Glutamatergic neuron (in vitro differentiated cells): ENCODE measurements around the gene TBC1D8. TPM values are rescaled to one million over a fixed set of nuclear protein-coding genes. Genes with fewer than 3 reads are reported as not detected.

Source experiments
- DNase-seq: peaks from one replicate; pipeline ENCODE4 v3.0.0; 2022
- H3K27ac Mint-ChIP-seq: one replicate; pipeline ENCODE4 v1.8.0; 2020; ENCODE audit warnings: mild to moderate bottlenecking, mixed read lengths, inconsistent platforms; ENCODE audit not compliant: unreplicated experiment
- H3K27me3 Mint-ChIP-seq: one replicate; pipeline ENCODE4 v1.8.0; 2020; ENCODE audit warnings: mild to moderate bottlenecking, moderate library complexity, mixed read lengths, inconsistent platforms; ENCODE audit not compliant: unreplicated experiment
- H3K36me3 Mint-ChIP-seq: one replicate; pipeline ENCODE4 v1.8.0; 2020; ENCODE audit warnings: mild to moderate bottlenecking, mixed read lengths, inconsistent platforms; ENCODE audit not compliant: unreplicated experiment
- H3K4me1 Mint-ChIP-seq: one replicate; pipeline ENCODE4 v1.8.0; 2020; ENCODE audit warnings: mild to moderate bottlenecking, low read depth, mixed read lengths, inconsistent platforms; ENCODE audit not compliant: unreplicated experiment
- H3K4me3 Mint-ChIP-seq: one replicate; pipeline ENCODE4 v1.8.0; 2020; ENCODE audit warnings: mild to moderate bottlenecking, mixed read lengths, inconsistent platforms; ENCODE audit not compliant: unreplicated experiment
- H3K9me3 Mint-ChIP-seq: one replicate; pipeline ENCODE4 v1.8.0; 2020; ENCODE audit warnings: mild to moderate bottlenecking, moderate library complexity, mixed read lengths, inconsistent platforms; ENCODE audit not compliant: unreplicated experiment
- CTCF ChIP-seq: fragments of 200-600 bp; sonication (generic); IDR thresholded peaks from one replicate; pipeline ENCODE4 v1.5.0; 2021; ENCODE audit not compliant: partially characterized antibody, unreplicated experiment
- total RNA-seq: library from RNA; stranded (reverse); fragmentation: NEBNext Ultra II Directional; extraction: Animal tissue kit (Norgen Biotek cat#: 25700); gene quantifications from one replicate; pipeline ENCODE4 v1.2.1, GENCODE V29; 2021; ENCODE audit not compliant: unreplicated experiment

Gene TBC1D8
- total RNA-seq, 1 donor from 2014 or later, result 14.6 TPM

GRCh38 chr2:100974712-100975520 is 176.3 kb downstream of the TBC1D8 start:
- peaks cover 6% of the 10 kb centered on the region for H3K27me3 Mint-ChIP-seq
- DNase-seq, result no peak
- H3K4me3 Mint-ChIP-seq, result no peak overlapping the region
- H3K27ac Mint-ChIP-seq, result no peak overlapping the region
- H3K9me3 Mint-ChIP-seq, result peaks cover 4% of the 10 kb centered on the region
- H3K4me1 Mint-ChIP-seq, result peaks cover 11% of the 10 kb centered on the region
- no peaks in the 10 kb centered on the region for H3K36me3 Mint-ChIP-seq
- no peak for TF ChIP-seq CTCF

DNA sequence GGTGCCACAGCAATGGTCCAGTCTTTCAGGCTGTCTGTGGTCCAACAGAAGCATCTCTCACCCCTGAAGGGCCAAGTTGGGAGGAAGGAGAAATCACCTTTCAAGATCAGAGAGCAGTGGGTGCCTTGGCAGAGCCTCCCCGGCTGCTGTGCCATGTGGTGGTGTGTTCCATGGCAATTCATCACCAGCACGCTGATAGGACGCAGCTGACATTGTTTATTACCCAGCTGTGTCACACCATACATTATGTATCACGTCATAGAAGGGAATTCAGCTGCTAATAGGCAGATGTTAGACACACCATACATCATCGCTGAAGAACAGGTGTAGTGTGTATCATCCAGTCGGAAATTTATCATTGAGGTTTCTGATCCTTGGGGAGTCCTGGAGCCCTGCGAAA is 178.7 kb downstream of the TBC1D8 start:
- Mint-ChIP-seq H3K9me3 (no peaks in the 10 kb centered on the region), H3K4me1 (peaks cover 4% of the 10 kb centered on the region), H3K27ac (no peak overlapping the region), H3K27me3 (peaks cover 4% of the 10 kb centered on the region), H3K4me3 (no peak overlapping the region), H3K36me3 (no peaks in the 10 kb centered on the region)
- no peak for DNase-seq
- TF ChIP-seq CTCF, result no peak

- Mint-ChIP-seq H3K36me3 (no peaks in the 10 kb centered on the region), H3K27ac (no peak overlapping the region), H3K9me3 (no peaks in the 10 kb centered on the region), H3K27me3 (peaks cover 4% of the 10 kb centered on the region), H3K4me1 (no peaks in the 10 kb centered on the region), H3K4me3 (no peak overlapping the region)
- no peak for TF ChIP-seq CTCF
- DNase-seq, result no peak
Observed at GRCh38 chr2:100971221-100971620, 180.0 kb downstream of the TBC1D8 start.

GRCh38 chr2:100969998-100970397 is 181.2 kb downstream of the TBC1D8 start:
- Mint-ChIP-seq H3K27me3 (peaks cover 4% of the 10 kb centered on the region), H3K4me1 (no peaks in the 10 kb centered on the region), H3K27ac (no peak overlapping the region), H3K4me3 (no peak overlapping the region), H3K9me3 (no peaks in the 10 kb centered on the region), H3K36me3 (no peaks in the 10 kb centered on the region)
- TF ChIP-seq CTCF, result no peak
- no peak for DNase-seq

DNA sequence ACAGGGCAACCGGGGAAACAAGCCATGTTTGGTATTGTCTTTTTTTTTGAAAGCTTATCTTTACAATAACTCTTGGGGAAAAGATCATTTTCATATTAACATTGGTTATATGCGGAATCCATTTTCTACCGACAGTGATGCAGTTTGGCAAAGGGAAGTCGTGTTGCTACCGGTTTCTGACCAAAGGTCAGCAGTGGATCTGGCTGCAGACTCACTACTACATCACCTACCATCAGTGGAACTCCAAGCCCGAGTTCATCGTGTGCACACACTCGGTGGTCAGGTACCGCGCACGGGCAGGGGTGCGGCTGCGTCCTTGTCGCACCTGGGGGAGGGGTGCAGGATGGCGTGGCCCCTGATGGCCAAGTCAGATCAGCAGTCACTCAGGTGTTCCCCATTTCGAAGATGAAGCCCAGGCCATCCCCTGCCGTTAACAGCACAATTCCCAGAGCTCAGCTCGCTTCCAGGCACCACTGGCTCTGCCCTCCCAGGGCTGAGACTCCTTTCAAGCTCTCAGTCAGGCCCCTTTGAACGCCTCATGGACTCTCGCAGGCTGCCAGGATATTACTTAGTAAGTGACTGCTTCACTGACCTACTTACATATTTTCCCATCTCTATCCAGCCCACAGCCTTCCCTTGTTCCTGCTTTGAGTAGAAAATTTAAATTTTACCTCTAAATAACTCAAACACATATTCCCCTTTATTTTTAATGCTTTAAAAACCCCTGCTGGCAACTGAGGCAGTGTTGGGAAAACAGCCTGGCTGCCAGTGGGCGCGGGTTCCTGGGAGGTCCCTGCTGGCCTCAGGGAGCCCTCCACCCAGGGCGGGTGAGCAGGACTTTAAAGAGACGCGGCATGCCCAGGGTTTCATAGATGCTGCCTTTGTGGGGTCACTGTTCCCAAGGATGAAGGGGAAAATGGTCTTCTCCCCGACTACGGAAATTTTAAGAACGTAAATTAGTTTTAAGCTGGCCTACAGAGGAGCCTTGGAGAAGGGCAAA is 182.7 kb downstream of the TBC1D8 start:
- Mint-ChIP-seq H3K4me1 (no peaks in the 10 kb centered on the region), H3K36me3 (no peaks in the 10 kb centered on the region), H3K4me3 (no peak overlapping the region), H3K27me3 (peaks cover 4% of the 10 kb centered on the region), H3K9me3 (no peaks in the 10 kb centered on the region), H3K27ac (no peak overlapping the region)
- TF ChIP-seq CTCF, result no peak
- no peak for DNase-seq
